ENCODE measurements around the gene ATP5ME.
A peak's percentile ranks its signal among the peaks of the same experiment; 100 is the strongest.
"Not testable (repeated sequence)": the region's sequence is repeated elsewhere in the genome, so short reads cannot be mapped to it uniquely, and the experiment has no call there.

ATP5ME gene

DNA sequence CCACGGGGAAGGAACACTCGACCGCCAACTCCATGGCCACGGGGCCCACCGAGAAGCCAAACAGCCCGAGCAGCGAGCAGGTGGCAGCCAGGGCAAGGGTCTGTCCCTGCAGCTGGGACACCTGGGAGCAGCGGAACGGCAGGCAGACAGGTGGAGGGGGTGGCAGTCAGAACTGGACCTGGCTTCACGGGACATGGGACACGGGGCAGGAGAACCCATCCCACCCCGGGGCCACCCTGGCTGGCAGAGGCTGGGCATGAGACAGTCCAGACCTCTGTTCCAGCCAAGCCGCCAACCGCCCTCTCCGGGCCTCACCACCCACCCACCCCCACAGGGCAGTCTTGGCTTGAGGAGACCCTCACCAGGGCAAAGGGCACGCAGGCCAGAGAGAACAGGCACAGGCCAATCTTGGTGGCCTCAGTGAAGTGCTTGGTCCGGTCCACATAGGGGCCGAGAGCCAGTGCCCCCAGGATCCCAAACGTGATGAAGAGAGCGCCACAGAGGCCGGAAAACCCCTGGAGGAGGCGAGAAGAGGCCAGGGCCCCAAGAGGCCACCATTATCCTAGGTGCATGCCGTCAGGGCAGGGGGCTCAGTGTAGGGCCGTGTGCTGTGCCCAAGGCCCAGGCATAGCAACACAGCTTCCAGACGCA lies 9.3 kb upstream of the ATP5ME start:
- DNase-seq (ENCODE audit: low read depth): no peak

DNA sequence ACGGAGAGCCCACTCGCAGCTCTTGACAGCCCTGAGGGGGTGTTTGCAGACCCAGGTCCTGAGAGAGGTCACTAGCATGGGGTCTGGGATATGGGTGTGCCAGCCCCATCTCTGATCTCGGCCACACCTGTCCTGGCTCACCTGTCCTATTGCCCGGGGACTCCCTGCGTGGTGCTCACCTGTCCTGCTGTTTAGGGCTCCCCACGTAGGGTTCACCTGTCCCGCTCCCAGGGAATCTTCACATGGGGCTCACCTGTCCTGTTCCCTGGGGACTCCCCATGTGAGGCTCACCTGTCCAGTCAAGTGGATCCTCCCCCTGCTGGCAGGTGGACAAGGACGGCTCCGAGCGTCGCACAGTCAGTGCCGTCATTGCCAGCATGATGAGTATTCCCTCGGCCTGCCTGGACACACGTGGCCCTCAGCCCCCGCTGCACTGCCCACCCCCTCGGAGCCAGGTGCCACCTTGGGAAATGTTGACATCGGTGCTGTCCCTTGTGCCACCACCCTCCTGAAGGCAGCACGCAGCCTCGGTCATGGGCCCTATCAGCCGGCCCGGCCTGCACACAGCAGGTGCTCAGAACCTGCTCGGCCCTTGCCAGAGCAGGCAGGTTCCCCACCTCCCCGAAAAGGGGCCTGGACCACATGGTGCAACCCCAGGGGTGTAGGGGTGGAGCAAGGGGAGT lies 8.6 kb upstream of the ATP5ME start:
- DNase-seq (ENCODE audit: low read depth): no peak

- no peak for DNase-seq (ENCODE audit: low read depth)
Measured at GRCh38 chr4:681736-682451, 7.8 kb upstream of the ATP5ME start.

- DNase-seq (ENCODE audit: low read depth): no peak
Measured at GRCh38 chr4:680928-681645, 7.0 kb upstream of the ATP5ME start.

DNA sequence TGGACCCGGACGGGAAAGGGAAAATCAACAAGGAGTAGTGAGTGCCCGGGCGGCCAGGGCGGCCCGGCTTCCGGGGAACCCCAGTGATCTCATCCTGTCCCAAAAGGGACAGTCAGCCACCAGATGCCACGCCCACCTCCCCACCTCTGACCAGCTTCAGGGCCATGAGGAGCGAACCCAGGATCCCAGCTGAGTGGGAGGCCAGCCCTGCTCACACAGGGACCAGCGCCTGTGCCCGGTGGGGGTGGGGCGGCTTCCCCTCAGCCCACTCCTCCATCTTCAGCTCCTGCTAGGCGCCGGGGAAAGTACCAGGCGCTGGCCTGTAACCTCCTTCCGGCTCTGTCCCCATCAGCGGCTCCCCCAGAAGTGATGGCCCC lies 6.5 kb upstream of the ATP5ME start:
- no peak for DNase-seq (ENCODE audit: low read depth)

DNA sequence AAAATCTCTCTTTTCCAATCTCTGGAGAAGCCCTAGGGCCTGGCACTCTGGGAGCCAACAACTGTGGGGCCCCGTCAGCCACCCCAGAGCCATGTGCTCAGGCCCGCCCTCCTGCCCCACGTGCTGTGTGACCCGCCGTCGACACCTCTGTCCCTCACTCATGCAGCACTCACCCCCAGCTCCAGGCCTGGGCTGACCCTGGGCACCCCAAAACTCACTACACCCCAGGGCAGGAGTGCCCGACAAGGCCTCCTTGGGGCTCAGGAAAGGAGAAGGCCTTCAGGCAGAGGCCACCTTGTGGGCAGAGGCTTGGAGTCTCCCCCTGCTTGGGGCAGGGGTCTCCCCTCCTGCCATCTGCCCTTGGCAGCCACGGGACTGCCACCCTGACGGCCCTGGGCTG lies 6.0 kb upstream of the ATP5ME start:
- no peak for DNase-seq (ENCODE audit: low read depth)

GRCh38 chr4:679629-680028 lies 5.6 kb upstream of the ATP5ME start:
- no peak for DNase-seq (ENCODE audit: low read depth)

DNA sequence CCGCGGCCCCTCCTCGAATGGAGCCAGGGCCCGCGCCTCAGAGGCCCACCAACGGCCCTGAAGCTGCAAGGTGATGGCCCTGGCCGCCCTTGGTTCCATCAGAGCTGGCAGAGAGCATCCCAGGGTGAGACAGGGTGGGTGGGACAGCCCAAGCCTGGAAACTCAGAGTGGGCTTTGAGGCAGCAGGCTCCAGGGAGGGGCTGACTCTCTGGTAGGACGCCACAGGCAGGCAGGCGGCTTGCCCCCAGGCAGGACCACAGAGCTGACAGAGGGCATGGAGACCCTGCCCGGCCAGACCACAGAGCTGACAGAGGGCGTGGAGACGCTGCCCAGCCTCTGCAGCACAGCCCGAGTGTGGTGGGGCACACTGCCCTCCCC lies 5.0 kb upstream of the ATP5ME start:
- no peak for DNase-seq (ENCODE audit: low read depth)

DNA sequence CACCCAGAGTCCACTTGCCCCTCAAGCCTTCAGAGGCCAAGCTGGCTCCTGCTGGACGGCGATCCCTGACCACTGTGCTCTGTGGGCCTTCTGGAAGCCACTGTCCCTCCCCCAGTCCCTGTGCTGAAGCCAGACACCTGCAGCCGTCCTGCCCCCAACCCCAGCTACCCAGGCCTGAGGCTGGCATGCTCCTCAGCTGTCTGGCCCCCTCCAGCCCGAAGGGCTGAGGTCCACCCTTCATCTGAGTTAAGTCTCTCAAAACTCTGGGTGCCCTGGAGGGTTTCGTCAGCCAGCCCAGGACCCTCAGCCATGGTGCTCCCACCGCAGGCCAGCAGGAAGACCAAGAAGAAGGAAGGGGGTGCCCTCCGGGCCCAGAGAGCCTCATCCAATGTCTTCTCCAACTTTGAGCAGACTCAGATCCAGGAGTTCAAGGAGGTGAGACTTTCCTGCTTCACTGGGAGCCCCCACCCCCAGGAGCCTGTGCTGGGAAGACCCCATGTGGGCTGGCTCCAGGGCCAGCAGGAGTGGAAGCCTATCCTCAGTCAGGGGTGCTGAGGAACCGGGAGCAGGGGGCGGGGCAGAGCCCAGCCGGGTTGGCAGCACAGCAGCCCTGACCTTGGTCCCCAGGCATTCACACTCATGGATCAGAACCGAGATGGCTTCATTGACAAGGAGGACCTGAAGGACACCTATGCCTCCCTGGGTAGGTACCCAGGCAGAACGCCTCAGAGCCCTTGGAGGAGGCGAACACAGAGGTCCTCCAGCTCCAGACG lies 4.4 kb upstream of the ATP5ME start:
- no peak for DNase-seq (ENCODE audit: low read depth)

DNA sequence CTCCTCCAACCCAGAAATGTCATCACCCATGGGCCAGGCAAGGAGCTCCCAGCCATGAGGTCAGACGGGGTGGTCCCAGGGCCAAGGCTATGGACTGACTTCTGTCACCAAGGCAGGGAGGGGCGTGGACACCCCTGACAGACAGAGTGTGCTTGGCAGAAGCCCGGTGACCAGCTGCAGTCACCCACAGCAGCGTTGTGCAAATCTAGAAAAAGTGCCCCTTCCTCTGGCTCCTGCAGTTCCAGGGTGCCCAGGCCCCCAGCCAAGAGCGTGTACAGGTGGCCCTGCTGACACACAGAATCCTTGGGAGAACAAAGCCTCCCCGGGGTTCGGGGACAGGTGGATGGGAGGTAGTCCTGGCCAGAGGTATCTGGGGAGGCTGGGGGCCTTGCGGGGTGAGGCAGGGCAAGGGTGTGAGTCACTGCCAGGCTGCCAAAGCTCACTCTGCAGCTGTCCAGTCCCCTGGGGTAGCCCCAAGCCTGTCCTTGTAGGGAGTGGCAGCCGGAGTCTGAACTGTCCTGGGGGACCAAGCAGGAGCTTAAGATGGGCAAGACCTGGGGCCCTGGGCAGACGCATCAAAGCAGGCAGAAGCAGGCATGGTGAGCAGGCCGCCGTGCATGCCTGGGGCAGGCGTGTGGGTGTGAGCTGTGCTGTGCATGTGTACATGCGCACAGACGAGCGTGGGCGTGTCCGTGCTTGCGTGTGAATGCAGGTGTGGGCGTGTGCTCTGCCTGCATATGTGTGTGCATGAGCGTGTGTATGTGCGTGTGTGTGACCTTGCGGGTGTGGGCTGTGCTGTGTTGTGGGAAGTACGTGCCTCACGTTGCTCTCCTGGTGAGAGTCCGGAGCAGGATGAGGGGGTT lies 3.6 kb upstream of the ATP5ME start:
- DNase-seq (ENCODE audit: low read depth): peak; percentile 31

GRCh38 chr4:676871-677235 lies 2.8 kb upstream of the ATP5ME start:
- no peak for DNase-seq (ENCODE audit: low read depth)

DNA sequence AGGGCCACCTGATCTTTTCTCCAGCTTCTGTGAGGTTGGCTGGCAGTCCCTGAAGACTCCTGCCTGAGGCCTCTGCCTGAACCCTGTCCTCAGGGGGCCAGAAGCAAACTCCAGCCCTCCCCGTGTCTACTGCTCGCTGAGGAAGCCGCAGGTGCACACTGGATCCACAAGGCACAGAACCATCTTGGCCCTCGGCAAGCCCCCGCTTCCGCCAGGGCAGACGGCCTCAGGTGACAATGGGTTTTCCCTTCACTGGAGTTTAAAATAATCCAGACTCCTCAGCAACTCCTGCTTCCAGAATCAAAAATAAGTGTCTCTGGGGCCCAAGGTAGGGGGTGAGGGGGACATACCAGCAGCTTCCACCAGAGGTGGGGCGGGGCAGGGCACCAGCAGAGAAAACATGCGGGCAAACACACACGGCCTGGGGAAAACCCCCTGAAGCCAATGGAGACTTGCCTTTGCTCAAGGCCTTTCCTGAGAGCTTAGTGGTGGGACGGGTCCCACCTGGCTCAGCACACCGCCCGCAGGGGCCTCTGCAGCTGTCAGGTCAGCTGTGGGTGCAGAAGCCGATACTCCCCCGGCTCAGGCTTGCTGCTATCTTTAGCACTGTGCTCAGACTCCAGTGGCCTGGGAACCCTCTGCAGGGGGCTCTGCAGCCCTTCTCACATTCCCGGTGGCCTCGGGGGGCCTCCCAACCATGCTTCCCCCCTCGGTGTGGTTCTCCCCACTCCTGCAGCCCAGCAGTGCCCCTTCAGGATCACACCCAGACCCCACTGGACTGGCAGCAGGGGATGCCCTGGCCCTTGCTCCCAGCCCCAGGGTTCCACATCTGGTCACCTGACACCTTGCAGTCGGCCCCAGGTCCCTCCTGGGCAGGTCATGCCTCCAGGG lies 2.1 kb upstream of the ATP5ME start:
- DNase-seq (ENCODE audit: low read depth): no peak

GRCh38 chr4:675036-675882 lies 1.2 kb upstream of the ATP5ME start:
- no peak for DNase-seq (ENCODE audit: low read depth)

DNA sequence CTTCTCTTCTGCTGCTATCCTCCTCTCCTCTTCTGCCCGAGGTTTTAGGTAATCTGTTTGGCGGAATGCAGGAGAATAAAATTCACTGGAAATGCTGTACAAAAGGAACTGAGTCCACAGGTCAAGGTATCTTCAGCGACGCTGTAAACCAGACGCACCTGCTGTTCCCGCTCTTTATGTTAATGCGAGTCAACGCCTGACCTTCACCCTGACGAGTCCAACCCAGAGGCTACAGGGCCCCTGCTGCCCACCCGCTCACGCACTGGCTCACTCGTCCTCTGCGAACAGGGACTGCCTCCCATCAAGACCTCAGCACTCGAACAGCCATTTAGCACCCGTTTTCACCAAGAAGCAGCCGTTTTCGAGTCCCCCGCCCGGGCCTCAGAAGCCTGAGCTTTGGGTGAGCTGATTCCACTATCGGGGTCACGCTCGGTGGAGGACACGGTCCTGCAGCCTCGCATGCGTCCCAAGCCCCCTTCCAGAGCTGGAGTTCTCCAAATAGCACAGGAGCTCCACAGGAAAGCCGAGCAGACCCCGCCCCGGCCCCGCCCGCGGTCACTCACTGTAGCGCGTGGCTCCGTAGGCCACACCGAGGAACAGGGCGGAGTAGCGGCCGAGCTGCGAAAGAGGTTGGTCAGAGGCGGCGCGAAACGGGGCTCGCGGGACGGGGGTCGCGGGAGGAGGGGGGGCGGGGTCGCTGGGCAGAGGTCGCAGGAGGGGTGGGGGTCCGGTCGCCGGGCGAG lies 556 bp downstream of the ATP5ME start:
- no peak for DNase-seq (ENCODE audit: low read depth)

DNA sequence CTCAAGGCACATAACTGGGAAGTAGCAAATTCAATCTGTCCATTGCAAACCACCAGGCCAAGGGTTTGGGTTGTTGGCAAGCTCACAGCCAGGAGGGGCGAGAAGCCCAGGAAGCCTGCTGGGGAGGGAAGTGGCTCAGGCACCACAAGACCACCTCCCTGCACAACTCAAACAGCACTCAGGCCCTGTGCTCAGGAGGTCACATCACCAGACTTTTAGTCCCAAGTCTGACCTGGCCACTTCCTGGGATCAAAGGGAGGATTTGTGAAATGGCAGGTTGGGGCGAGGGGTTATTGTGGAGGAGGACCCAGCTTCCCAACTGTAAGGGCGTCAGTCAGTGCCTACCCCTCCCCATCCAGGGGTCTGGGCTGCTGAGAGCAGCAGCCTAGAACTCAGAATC lies 2.3 kb downstream of the ATP5ME start:
- DNase-seq (ENCODE audit: low read depth): no peak

DNA sequence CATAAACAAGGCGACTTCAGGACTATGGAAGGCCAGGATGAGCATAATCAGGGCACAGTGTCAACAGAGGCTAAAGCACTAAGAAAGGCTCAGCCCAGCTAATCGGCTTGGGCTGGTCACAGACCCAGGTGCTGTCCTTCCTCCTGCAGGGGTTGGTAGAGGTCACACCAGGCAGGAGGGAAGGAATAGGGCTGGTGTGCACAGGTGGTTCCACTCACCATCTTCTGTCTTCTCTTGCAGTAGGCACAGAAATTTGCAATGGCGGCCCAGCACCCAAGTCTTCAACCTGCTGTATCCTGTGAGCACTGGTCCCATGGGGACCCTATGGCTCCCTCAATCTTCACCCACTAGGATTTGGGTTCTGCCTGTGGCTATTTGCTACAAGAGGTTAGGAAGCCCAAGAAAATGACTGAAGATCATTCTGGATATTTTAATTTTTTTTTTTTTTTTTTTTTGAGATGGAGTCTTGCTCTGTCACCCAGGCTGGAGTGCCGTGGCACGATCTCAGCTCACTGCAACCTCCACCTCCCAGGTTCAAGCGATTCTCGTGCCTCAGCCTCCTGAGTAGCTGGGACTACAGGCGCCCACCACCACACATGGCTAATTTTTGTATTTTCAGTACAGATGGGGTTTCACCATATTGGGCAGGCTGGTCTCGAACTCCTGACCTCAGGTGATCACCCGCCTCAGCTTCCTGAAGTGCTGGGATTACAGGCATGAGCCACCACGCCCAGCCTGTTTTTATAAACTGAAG lies 4.1 kb downstream of the ATP5ME start:
- not testable (repeated sequence) for DNase-seq (ENCODE audit: low read depth)

DNA sequence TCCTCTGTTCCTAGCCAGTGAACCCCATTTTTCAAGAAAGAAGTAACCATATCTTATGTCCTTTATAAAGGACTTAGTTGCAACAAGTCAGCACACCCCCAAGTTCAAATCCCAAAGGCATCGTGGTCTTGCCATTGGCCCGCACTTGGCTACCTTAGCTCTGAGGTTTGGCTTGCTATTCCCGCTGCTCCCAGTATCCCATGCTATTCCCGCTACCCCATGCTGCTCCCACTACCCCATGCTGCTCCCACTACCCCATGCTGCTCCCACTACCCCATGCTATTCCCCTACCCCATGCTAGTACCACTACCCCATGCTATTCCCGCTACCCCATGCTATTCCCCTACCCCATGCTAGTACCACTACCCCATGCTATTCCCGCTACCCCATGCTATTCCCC lies 5.9 kb downstream of the ATP5ME start:
- not testable (repeated sequence) for DNase-seq (ENCODE audit: low read depth)

- DNase-seq (ENCODE audit: low read depth): no peak
Measured at GRCh38 chr4:667545-667925, 6.5 kb downstream of the ATP5ME start.

Data from stimulated activated CD4-positive, alpha-beta T cell treated with anti-CD3 and anti-CD28 coated beads, Interleukin-2, amount 100 ng/mL, for 4 hours (primary cell).